Measurements from ENCODE around the gene ANKFN1.

DNA sequence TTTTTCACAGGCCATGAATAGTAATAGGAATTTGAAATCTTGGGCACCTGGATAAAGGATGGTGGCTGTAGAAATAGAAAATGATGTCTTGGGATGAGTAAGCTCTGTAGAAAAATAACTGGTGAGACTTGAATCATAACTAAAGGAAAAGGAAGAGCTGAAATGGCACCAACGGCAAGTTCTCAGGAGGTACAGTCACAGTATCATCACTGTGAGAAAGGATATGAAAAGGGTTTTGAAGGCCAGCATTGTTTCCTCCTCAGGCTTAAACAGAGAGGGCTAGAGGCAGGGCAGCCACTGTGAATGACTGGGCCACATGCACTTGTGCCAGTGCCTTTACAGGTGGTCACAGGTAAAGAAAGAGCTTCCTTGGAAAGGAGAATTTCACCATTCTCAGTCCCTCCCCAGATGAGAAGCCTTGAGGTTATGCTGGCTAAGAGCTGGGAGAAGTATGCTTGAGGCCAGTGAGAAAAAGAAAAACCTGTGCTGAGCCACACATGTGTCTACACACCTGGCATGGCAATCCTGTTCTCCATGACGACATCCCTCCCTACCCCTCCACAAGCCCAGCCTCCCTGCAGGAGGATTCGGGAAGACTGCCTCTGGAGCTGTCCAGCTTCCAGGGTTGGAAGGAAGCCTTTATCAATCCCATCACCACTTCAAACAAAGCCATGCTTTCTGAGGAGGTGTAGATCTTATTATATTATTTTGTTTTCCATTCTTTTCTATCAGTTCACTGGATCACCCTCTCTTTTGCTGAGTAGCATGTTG is 3.8 kb upstream of the ANKFN1 start:
- TF ChIP-seq, protein P1, sequence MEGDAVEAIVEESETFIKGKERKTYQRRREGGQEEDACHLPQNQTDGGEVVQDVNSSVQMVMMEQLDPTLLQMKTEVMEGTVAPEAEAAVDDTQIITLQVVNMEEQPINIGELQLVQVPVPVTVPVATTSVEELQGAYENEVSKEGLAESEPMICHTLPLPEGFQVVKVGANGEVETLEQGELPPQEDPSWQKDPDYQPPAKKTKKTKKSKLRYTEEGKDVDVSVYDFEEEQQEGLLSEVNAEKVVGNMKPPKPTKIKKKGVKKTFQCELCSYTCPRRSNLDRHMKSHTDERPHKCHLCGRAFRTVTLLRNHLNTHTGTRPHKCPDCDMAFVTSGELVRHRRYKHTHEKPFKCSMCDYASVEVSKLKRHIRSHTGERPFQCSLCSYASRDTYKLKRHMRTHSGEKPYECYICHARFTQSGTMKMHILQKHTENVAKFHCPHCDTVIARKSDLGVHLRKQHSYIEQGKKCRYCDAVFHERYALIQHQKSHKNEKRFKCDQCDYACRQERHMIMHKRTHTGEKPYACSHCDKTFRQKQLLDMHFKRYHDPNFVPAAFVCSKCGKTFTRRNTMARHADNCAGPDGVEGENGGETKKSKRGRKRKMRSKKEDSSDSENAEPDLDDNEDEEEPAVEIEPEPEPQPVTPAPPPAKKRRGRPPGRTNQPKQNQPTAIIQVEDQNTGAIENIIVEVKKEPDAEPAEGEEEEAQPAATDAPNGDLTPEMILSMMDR (IDR thresholded peaks at IDR 0.05), result no peak
- TF ChIP-seq POLR2A (IDR thresholded peaks at IDR 0.05), result no peak
